Lower leg skin (tissue), 4 donors: ENCODE data around the gene EML4. TPM values are rescaled to one million over a fixed set of nuclear protein-coding genes. Genes with fewer than 3 reads are reported as not detected.

ENCODE experiments used
- DNase-seq, 2 donors: peaks; one replicate each; pipeline ENCODE4 v3.0.0-alpha.2; 2019; ENCODE audit warnings: low spot score in 2 of 2
- H3K4me3 ChIP-seq: fragments of 200-600 bp; sonication (generic); 2 replicates; pipeline ENCODE4 v1.5.1; 2017; ENCODE audit warnings: mild to moderate bottlenecking, low read depth; ENCODE audit not compliant: poor library complexity, severe bottlenecking
- POLR2A ChIP-seq, 2 donors: fragments of 450-650 bp; IDR thresholded peaks; one replicate each; pipeline ENCODE4 v1.6.1; 2016 to 2017; ENCODE audit warnings: antibody characterized with exemption in 2 of 2, mild to moderate bottlenecking in 1 of 2, moderate library complexity in 1 of 2
- WGBS, 2 donors: methylation state at CpG; one replicate each; pipeline ENCODE4 v1.1.5; 2018; 5-methylcytosine and 5-hydroxymethylcytosine counted together
- intact Hi-C: fragments of 100-400 bp; cut with DNase I; formaldehyde crosslinking; loops from one replicate; pipeline ENCODE4 v1.15.0; 2023; ENCODE audit warnings: low total_unique reads
- total RNA-seq, 4 donors: library from RNA; depleted of rRNA; stranded (reverse); fragments of >200 nt; gene quantifications; one replicate each; pipeline ENCODE4 v1.1.0, GENCODE V29; 2016
- TF ChIP-seq, protein P1 (sequence below), 3 donors: fragments of 450-650 bp; IDR thresholded peaks; one replicate each; pipeline ENCODE4 v1.5.1; 2016; ENCODE audit warnings: antibody characterized with exemption in 3 of 3, mild to moderate bottlenecking in 3 of 3, moderate library complexity in 2 of 3

Gene EML4
- total RNA-seq, 4 donors from 2014 or later, result 29.5 to 37.4 (median 33.6) TPM

DNA sequence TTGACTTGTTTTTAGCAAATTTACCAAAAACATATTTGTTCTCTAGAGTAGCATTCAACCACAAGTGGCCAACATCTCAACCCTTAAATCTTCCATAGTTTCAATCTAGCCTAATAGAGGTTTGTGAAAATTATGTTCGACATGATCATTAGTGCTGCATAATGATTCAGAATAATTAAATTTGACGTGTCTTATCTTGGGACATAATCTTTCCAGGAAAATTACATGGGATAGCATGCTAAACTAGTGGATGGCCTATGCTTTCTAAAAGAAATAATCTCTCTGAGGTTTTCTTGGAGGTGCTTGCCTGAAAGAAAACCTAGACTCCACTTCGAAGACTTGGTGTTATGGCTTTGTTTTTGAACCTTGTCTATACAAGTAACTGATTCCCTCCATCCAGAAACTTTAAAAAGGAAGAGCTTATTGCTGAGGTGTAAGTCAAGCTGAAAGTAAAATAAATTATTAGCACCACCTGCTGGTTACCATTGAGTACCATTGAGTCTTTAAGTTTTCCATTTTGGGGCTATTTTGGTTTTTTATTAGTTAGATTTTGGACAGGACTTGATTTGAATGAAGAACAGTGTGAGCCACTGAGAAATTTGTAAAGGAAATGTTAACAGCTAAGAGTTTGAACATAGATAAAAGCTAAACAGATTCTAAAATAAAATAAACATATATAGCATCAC lies 159.1 kb downstream of the EML4 start:
- intact Hi-C loops, result no loop called here

DNA sequence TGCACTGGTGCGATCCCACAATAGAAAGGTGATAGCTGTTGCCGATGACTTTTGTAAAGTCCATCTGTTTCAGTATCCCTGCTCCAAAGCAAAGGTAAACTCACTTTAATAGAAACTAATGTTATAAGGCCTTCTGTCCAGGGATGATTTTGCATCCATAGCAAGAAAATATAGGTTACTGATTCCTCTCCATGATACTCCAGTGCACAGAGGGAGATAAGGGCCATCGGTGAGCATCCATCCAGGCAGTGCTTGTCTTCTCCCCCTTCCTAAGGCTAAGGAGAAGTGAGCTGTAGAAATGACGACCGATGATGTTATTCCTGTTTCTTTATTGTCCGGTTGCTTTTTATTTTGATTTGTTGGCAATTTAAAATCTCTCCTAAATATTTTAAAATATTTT lies 159.8 kb downstream of the EML4 start:
- intact Hi-C loops, result no loop called here
- DNase-seq, result no peak
- no peak overlapping the region for H3K4me3 ChIP-seq
- no peak for TF ChIP-seq POLR2A (IDR thresholded peaks at IDR 0.05)
- 86 to 93% methylated on average over 6 of the region's 6 CpGs for WGBS, 2 donors

More for the DNA sequence above, 159.1 kb downstream of the EML4 start:
- no peak overlapping the region for H3K4me3 ChIP-seq
- DNase-seq, result no peak
- TF ChIP-seq, protein P1, sequence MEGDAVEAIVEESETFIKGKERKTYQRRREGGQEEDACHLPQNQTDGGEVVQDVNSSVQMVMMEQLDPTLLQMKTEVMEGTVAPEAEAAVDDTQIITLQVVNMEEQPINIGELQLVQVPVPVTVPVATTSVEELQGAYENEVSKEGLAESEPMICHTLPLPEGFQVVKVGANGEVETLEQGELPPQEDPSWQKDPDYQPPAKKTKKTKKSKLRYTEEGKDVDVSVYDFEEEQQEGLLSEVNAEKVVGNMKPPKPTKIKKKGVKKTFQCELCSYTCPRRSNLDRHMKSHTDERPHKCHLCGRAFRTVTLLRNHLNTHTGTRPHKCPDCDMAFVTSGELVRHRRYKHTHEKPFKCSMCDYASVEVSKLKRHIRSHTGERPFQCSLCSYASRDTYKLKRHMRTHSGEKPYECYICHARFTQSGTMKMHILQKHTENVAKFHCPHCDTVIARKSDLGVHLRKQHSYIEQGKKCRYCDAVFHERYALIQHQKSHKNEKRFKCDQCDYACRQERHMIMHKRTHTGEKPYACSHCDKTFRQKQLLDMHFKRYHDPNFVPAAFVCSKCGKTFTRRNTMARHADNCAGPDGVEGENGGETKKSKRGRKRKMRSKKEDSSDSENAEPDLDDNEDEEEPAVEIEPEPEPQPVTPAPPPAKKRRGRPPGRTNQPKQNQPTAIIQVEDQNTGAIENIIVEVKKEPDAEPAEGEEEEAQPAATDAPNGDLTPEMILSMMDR (IDR thresholded peaks at IDR 0.05), result no peak
- TF ChIP-seq POLR2A (IDR thresholded peaks at IDR 0.05), result no peak
- WGBS, 2 donors, result 42 to 55% methylated on average over 3 of the region's 3 CpGs

DNA sequence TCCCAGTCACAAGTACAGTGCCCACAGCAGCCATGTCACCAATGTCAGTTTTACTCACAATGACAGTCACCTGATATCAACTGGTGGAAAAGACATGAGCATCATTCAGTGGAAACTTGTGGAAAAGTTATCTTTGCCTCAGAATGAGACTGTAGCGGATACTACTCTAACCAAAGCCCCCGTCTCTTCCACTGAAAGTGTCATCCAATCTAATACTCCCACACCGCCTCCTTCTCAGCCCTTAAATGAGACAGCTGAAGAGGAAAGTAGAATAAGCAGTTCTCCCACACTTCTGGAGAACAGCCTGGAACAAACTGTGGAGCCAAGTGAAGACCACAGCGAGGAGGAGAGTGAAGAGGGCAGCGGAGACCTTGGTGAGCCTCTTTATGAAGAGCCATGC lies 160.6 kb downstream of the EML4 start:
- intact Hi-C loops, result loop anchor here (10.0 kb wide), 1 partner anchor 235 kb away; no protein-coding TSS in a partner anchor
- no peak for TF ChIP-seq POLR2A (IDR thresholded peaks at IDR 0.05)
- TF ChIP-seq, protein P1 (IDR thresholded peaks at IDR 0.05), result no peak

DNA sequence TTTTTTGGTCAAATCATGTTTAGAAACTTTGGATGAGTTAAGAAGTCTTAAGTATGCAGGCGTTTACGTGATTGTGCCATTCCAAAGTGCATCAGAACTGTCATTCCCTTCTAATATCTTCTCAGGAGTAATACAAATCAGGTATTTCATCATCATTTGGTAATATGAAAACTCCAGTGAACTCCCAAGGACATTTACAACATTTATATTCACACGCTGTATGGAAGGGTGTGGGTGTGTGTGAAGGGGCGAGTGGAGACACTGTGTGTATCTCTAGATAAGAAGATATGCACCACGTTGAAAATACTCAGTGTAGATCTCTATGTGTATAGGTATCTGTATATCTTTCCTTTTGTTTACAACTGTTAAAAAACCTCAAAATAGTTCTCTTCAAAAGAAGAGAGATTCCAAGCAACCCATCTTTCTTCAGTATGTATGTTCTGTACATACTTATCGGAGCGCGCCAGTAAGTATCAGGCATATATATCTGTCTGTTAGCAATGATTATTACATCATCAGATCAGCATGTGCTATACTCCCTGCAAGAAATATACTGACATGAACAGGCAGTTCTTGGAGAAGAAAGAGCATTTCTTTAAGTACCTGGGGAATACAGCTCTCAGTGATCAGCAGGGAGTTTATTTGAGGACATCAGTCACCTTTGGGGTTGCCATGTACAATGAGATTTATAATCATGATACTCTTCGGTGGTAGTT lies 162.6 kb downstream of the EML4 start:
- no peak overlapping the region for H3K4me3 ChIP-seq
- no peak for DNase-seq

More for the DNA sequence above, 160.6 kb downstream of the EML4 start:
- 93 to 95% methylated on average over 5 of the region's 5 CpGs for WGBS, 2 donors
- no peak overlapping the region for H3K4me3 ChIP-seq
- no peak for DNase-seq

DNA sequence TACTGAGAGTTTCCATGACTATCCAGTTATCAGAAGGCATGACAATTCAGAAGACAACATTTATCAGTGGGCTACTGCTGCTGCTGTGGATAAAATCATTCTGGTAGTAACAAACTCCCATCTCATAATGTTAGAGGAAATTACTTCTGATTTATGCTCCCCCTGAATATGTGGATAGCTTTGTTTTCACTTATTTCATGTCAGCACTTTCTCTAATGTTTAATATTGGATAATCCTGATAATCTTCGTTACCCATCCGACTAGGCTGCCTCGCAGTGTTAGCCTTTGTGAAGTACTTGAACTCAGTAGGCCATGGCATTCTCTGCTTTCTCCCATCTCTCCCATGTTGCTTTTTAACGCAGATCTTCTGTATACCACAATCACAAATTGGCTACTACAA lies 163.4 kb downstream of the EML4 start:
- intact Hi-C loops, result loop anchor here (10.0 kb wide), 1 partner anchor 238 kb away; no protein-coding TSS in a partner anchor
- TF ChIP-seq, protein P1 (IDR thresholded peaks at IDR 0.05), result no peak
- TF ChIP-seq POLR2A (IDR thresholded peaks at IDR 0.05), result no peak

More for the DNA sequence above, 162.6 kb downstream of the EML4 start:
- TF ChIP-seq POLR2A (IDR thresholded peaks at IDR 0.05), result no peak
- TF ChIP-seq, protein P1 (IDR thresholded peaks at IDR 0.05), result no peak
- intact Hi-C loops, result loop anchor here (10.0 kb wide), 1 partner anchor 237 kb away; no protein-coding TSS in a partner anchor
- WGBS, 2 donors, result 70 to 78% methylated on average over 9 of the region's 9 CpGs

DNA sequence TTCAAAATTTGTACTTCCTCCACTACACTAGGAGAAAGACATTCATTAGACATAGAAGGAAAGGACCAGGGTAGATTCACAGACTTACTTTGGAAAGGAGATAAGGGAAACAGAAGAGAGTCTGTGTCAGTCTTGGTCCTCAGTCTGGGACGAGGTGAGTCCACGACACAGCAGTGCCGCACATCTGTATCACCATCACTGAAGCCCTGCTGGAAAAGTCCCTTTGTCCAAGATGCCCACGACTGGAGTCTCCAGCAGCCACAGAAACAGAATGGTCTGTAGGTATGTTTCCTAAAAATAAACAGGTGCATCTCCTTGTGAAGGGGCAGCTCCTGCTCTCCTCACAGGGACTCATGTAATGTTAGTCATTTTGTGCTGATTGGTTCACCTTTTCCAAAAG lies 164.4 kb downstream of the EML4 start:
- intact Hi-C loops, result loop anchor here (10.0 kb wide), 1 partner anchor 239 kb away; no protein-coding TSS in a partner anchor
- 94 to 96% methylated on average over 4 of the region's 4 CpGs for WGBS, 2 donors
- TF ChIP-seq, protein P1 (IDR thresholded peaks at IDR 0.05), result no peak
- no peak for TF ChIP-seq POLR2A (IDR thresholded peaks at IDR 0.05)
- no peak overlapping the region for H3K4me3 ChIP-seq
- DNase-seq, result no peak

More for the DNA sequence above, 163.4 kb downstream of the EML4 start:
- WGBS, 2 donors, result 93 to 96% methylated on average over 4 of the region's 4 CpGs
- DNase-seq, result no peak
- H3K4me3 ChIP-seq, result no peak overlapping the region
